ENCODE measurements around the gene PNP.

Gene PNP

GRCh38 chr14:20469890-20470602, 840 bp downstream of the PNP start:
- no peaks in the 10 kb centered on the region for H3K4me1 ChIP-seq (ENCODE audit: insufficient read depth, insufficient read length)
- H3K27me3 ChIP-seq (ENCODE audit: insufficient read depth, insufficient read length), result no peaks in the 10 kb centered on the region
- H3K36me3 ChIP-seq (ENCODE audit: insufficient read depth, insufficient read length, low read length), result peaks cover 34% of the 10 kb centered on the region
- no peak for DNase-seq (ENCODE audit: low read depth, low spot score)
- peak overlapping the region; percentile 94 for H3K9ac ChIP-seq (ENCODE audit: insufficient read length, low read depth)
- no peaks in the 10 kb centered on the region for H3K9me3 ChIP-seq (ENCODE audit: insufficient read depth, low read length)
- H3K4me3 ChIP-seq (ENCODE audit: insufficient read length, low read depth), result peak overlapping the region; percentile 92
- TF ChIP-seq YY1 (IDR thresholded peaks at IDR 0.05; ENCODE audit: insufficient read depth, insufficient read length) (no peak), ZNF274 (IDR thresholded peaks at IDR 0.05; ENCODE audit: low read depth, low read length) (no peak), SUZ12 (IDR thresholded peaks at IDR 0.05; ENCODE audit: extremely low read depth, insufficient read depth, insufficient read length) (no peak)

- H3K9ac ChIP-seq (ENCODE audit: insufficient read length, low read depth), result peak overlapping the region; percentile 94
- H3K4me1 ChIP-seq (ENCODE audit: insufficient read depth, insufficient read length), result no peaks in the 10 kb centered on the region
- no peak for TF ChIP-seq YY1 (IDR thresholded peaks at IDR 0.05; ENCODE audit: insufficient read depth, insufficient read length)
- TF ChIP-seq SUZ12 (IDR thresholded peaks at IDR 0.05; ENCODE audit: extremely low read depth, insufficient read depth, insufficient read length), result no peak
- TF ChIP-seq ZNF274 (IDR thresholded peaks at IDR 0.05; ENCODE audit: low read depth, low read length), result no peak
- no peaks in the 10 kb centered on the region for H3K9me3 ChIP-seq (ENCODE audit: insufficient read depth, low read length)
- H3K36me3 ChIP-seq (ENCODE audit: insufficient read depth, insufficient read length, low read length), result peaks cover 40% of the 10 kb centered on the region
- peak overlapping the region; percentile 92 for H3K4me3 ChIP-seq (ENCODE audit: insufficient read length, low read depth)
- no peaks in the 10 kb centered on the region for H3K27me3 ChIP-seq (ENCODE audit: insufficient read depth, insufficient read length)
- no peak for DNase-seq (ENCODE audit: low read depth, low spot score)
Measured at GRCh38 chr14:20470603-20470901, 1.3 kb downstream of the PNP start.

- no peaks in the 10 kb centered on the region for H3K9me3 ChIP-seq (ENCODE audit: insufficient read depth, low read length)
- H3K4me1 ChIP-seq (ENCODE audit: insufficient read depth, insufficient read length), result peaks cover 5% of the 10 kb centered on the region
- no peak overlapping the region for H3K4me3 ChIP-seq (ENCODE audit: insufficient read length, low read depth)
- no peak for DNase-seq (ENCODE audit: low read depth, low spot score)
- TF ChIP-seq SUZ12 (IDR thresholded peaks at IDR 0.05; ENCODE audit: extremely low read depth, insufficient read depth, insufficient read length) (no peak), YY1 (IDR thresholded peaks at IDR 0.05; ENCODE audit: insufficient read depth, insufficient read length) (no peak), ZNF274 (IDR thresholded peaks at IDR 0.05; ENCODE audit: low read depth, low read length) (no peak)
- peaks cover 59% of the 10 kb centered on the region for H3K36me3 ChIP-seq (ENCODE audit: insufficient read depth, insufficient read length, low read length)
- H3K27me3 ChIP-seq (ENCODE audit: insufficient read depth, insufficient read length), result no peaks in the 10 kb centered on the region
- H3K9ac ChIP-seq (ENCODE audit: insufficient read length, low read depth), result no peak overlapping the region
Measured at GRCh38 chr14:20472536-20473169, 3.4 kb downstream of the PNP start.

- no peak overlapping the region for H3K9ac ChIP-seq (ENCODE audit: insufficient read length, low read depth)
- no peak for DNase-seq (ENCODE audit: low read depth, low spot score)
- H3K27me3 ChIP-seq (ENCODE audit: insufficient read depth, insufficient read length), result no peaks in the 10 kb centered on the region
- peaks cover 5% of the 10 kb centered on the region for H3K4me1 ChIP-seq (ENCODE audit: insufficient read depth, insufficient read length)
- H3K9me3 ChIP-seq (ENCODE audit: insufficient read depth, low read length), result no peaks in the 10 kb centered on the region
- peaks cover 62% of the 10 kb centered on the region for H3K36me3 ChIP-seq (ENCODE audit: insufficient read depth, insufficient read length, low read length)
- TF ChIP-seq SUZ12 (IDR thresholded peaks at IDR 0.05; ENCODE audit: extremely low read depth, insufficient read depth, insufficient read length) (no peak), YY1 (IDR thresholded peaks at IDR 0.05; ENCODE audit: insufficient read depth, insufficient read length) (no peak), ZNF274 (IDR thresholded peaks at IDR 0.05; ENCODE audit: low read depth, low read length) (no peak)
- H3K4me3 ChIP-seq (ENCODE audit: insufficient read length, low read depth), result no peak overlapping the region
Measured at GRCh38 chr14:20476776-20477175, 7.6 kb downstream of the PNP start.

- Histone ChIP-seq H3K4me3 (ENCODE audit: insufficient read length, low read depth) (no peak overlapping the region), H3K9me3 (ENCODE audit: insufficient read depth, low read length) (no peaks in the 10 kb centered on the region), H3K9ac (ENCODE audit: insufficient read length, low read depth) (no peak overlapping the region), H3K4me1 (ENCODE audit: insufficient read depth, insufficient read length) (peaks cover 5% of the 10 kb centered on the region), H3K27me3 (ENCODE audit: insufficient read depth, insufficient read length) (no peaks in the 10 kb centered on the region), H3K36me3 (ENCODE audit: insufficient read depth, insufficient read length, low read length) (peaks cover 56% of the 10 kb centered on the region)
- TF ChIP-seq SUZ12 (IDR thresholded peaks at IDR 0.05; ENCODE audit: extremely low read depth, insufficient read depth, insufficient read length) (no peak), ZNF274 (IDR thresholded peaks at IDR 0.05; ENCODE audit: low read depth, low read length) (no peak), YY1 (IDR thresholded peaks at IDR 0.05; ENCODE audit: insufficient read depth, insufficient read length) (no peak)
- DNase-seq (ENCODE audit: low read depth, low spot score), result no peak
Measured at GRCh38 chr14:20477211-20477876, 8.1 kb downstream of the PNP start.

- Histone ChIP-seq H3K36me3 (ENCODE audit: insufficient read depth, insufficient read length, low read length) (peaks cover 41% of the 10 kb centered on the region), H3K9ac (ENCODE audit: insufficient read length, low read depth) (no peak overlapping the region), H3K27me3 (ENCODE audit: insufficient read depth, insufficient read length) (no peaks in the 10 kb centered on the region), H3K4me1 (ENCODE audit: insufficient read depth, insufficient read length) (peaks cover 5% of the 10 kb centered on the region), H3K9me3 (ENCODE audit: insufficient read depth, low read length) (no peaks in the 10 kb centered on the region), H3K4me3 (ENCODE audit: insufficient read length, low read depth) (no peak overlapping the region)
- TF ChIP-seq SUZ12 (IDR thresholded peaks at IDR 0.05; ENCODE audit: extremely low read depth, insufficient read depth, insufficient read length), result no peak
- no peak for TF ChIP-seq YY1 (IDR thresholded peaks at IDR 0.05; ENCODE audit: insufficient read depth, insufficient read length)
- no peak for TF ChIP-seq ZNF274 (IDR thresholded peaks at IDR 0.05; ENCODE audit: low read depth, low read length)
- no peak for DNase-seq (ENCODE audit: low read depth, low spot score)
Measured at GRCh38 chr14:20478894-20479293, 9.7 kb downstream of the PNP start.

- peaks cover 7% of the 10 kb centered on the region for H3K36me3 ChIP-seq (ENCODE audit: insufficient read depth, insufficient read length, low read length)
- H3K4me1 ChIP-seq (ENCODE audit: insufficient read depth, insufficient read length), result peaks cover 1% of the 10 kb centered on the region
- H3K27me3 ChIP-seq (ENCODE audit: insufficient read depth, insufficient read length), result no peaks in the 10 kb centered on the region
- H3K9ac ChIP-seq (ENCODE audit: insufficient read length, low read depth), result no peak overlapping the region
- H3K9me3 ChIP-seq (ENCODE audit: insufficient read depth, low read length), result no peaks in the 10 kb centered on the region
- no peak for DNase-seq (ENCODE audit: low read depth, low spot score)
- H3K4me3 ChIP-seq (ENCODE audit: insufficient read length, low read depth), result no peak overlapping the region
- TF ChIP-seq SUZ12 (IDR thresholded peaks at IDR 0.05; ENCODE audit: extremely low read depth, insufficient read depth, insufficient read length) (no peak), YY1 (IDR thresholded peaks at IDR 0.05; ENCODE audit: insufficient read depth, insufficient read length) (no peak), ZNF274 (IDR thresholded peaks at IDR 0.05; ENCODE audit: low read depth, low read length) (no peak)
Measured at GRCh38 chr14:20482382-20482781, 13.2 kb downstream of the PNP start.
